Omental fat pad (tissue), 4 donors: Measurements from ENCODE around the gene FOXG1. TPM values are rescaled to one million over a fixed set of nuclear protein-coding genes. Genes with fewer than 3 reads are reported as not detected.

Experiments
- ATAC-seq: fragments of 150-250 bp; one replicate; pipeline ENCODE4 v1.9.1; 2016; ENCODE audit warnings: mild to moderate bottlenecking, moderate library complexity; ENCODE audit not compliant: low FRiP score
- DNase-seq: peaks from one replicate; pipeline ENCODE4 v3.0.0-alpha.2; 2019; ENCODE audit warnings: low spot score
- CTCF ChIP-seq, 3 donors: fragments of 450-650 bp; IDR thresholded peaks; one replicate each; pipeline ENCODE4 v1.5.1; 2016 to 2017; ENCODE audit warnings: antibody characterized with exemption in 3 of 3, mild to moderate bottlenecking in 3 of 3, moderate library complexity in 2 of 3
- total RNA-seq, 4 donors: library from RNA; depleted of rRNA; stranded (reverse); fragments of >200 nt; gene quantifications; one replicate each; pipeline ENCODE4 v1.1.0, GENCODE V29; 2016

FOXG1 gene
- total RNA-seq, 4 donors from 2014 or later: not detected

DNA sequence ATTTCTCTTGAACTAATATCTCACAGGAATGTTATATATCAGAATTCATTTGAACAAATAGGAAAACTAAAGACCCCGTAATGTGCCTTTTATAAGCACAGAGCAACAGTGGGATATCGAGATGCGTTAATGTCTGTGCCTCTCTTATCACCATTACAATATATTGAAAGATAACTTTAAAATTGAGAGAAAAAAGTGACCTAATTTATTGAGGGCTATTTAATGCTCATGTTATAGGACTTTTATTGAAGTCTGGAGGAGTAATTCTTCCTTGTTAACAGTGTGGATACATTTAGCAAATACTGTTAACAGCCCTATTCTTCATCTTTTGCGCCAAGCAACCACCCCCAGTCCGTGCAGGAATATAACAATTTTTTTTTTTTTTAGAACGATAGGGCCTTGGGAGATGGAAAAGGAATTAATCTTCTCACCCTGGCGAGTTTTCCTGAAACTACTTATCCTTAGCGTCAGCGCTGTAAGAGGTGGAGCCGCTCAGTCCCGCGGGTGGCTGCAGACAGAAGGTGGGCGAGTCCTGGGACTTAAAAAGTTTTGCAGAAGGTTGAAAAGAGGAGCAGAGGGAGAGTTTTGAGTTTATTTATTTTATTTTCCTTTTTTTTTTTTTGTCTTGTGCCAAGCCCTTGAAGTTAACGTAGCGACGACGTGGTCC is 11.0 kb downstream of the FOXG1 start:
- ATAC-seq (no peak), DNase-seq (no peak)
- TF ChIP-seq CTCF (IDR thresholded peaks at IDR 0.05): no peak

- DNase-seq (no peak), ATAC-seq (no peak)
- TF ChIP-seq CTCF (IDR thresholded peaks at IDR 0.05): no peak
Observed at GRCh38 chr14:28778138-28779117, 11.8 kb downstream of the FOXG1 start.

DNA sequence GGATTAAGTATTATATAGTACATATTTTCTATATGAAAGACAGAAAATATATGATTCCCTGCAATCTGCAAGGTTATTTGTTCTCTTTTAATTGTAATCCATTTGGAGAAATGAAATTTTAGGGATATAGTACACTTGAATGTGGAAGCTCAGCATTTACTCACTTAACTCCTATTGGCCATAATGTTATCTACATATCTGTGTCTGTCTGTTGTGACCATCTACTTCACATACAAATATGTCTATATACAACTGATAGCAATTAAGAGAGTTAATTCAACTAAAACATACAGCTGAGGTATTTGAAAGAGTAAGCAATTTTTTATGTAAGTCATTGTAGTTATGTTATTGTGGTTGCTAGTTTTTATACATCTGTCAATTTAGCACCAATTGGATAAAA is 12.9 kb downstream of the FOXG1 start:
- ATAC-seq (no peak), DNase-seq (no peak)

GRCh38 chr14:28780843-28781820 is 14.5 kb downstream of the FOXG1 start:
- DNase-seq (no peak), ATAC-seq (no peak)
- TF ChIP-seq CTCF (IDR thresholded peaks at IDR 0.05): no peak

More for the DNA sequence above, 12.9 kb downstream of the FOXG1 start:
- no peak for TF ChIP-seq CTCF (IDR thresholded peaks at IDR 0.05)

- no peak for DNase-seq
- TF ChIP-seq CTCF (IDR thresholded peaks at IDR 0.05): no peak
- ATAC-seq: no peak
Observed at GRCh38 chr14:28782301-28782700, 15.7 kb downstream of the FOXG1 start.

DNA sequence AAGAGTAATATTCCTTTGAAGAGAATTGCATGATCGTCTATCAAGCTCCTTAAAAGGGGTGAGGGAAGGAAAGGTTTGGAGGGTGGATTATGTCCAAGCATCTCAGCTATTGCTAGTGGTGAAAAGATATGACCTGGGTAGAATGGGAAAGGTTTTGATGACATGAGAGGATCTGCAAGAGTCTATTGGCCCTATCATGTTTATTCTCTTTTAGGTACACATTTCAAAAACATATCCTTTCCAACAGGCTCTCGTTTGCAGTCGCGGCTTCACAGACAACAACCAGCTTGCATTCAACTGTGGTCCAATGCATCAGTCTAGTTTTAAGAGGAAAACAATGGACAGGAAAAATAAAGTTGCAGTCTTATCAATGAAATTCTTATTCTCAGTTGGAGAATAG is 17.1 kb downstream of the FOXG1 start:
- no peak for ATAC-seq
- no peak for DNase-seq
- TF ChIP-seq CTCF (IDR thresholded peaks at IDR 0.05): no peak
